H1 (cell line): ENCODE data around the gene CALY. TPM values are rescaled to one million over a fixed set of nuclear protein-coding genes. Genes with fewer than 3 reads are reported as not detected.

Source experiments
- BACH1 ChIP-seq: IDR thresholded peaks from 2 replicates; pipeline ENCODE4 v1.6.1; 2012; ENCODE audit warnings: low read length, improper control_type of control experiment
- CBX8 ChIP-seq: fragments of 300-800, 300-1000 bp; sonication (generic); IDR thresholded peaks from 2 replicates; pipeline ENCODE4 v1.7.1; 2016; ENCODE audit warnings: low read depth, low read length, borderline replicate concordance
- EZH2 ChIP-seq: fragments of 200-600 bp; sonication (generic); IDR thresholded peaks from 2 replicates; pipeline ENCODE4 v1.7.1; 2012; ENCODE audit warnings: low read depth, mild to moderate bottlenecking, moderate library complexity, low read length, inconsistent platforms; ENCODE audit not compliant: severe bottlenecking
- GTF2F1 ChIP-seq: IDR thresholded peaks from 2 replicates; pipeline ENCODE4 v1.6.1; 2012; ENCODE audit warnings: low read depth, low read length, improper control_type of control experiment, borderline replicate concordance
- POLR2A ChIP-seq, 2 experiments: IDR thresholded peaks; 1 replicate in 1 of 2; 2 replicates in 1 of 2; pipeline ENCODE4 v1.6.1; 2011; ENCODE audit warnings: low read depth in 2 of 2, low read length in 2 of 2, mild to moderate bottlenecking in 2 of 2; ENCODE audit errors: control extremely low read depth in 1 of 2
- RBBP5 ChIP-seq: IDR thresholded peaks from 2 replicates; pipeline ENCODE4 v1.7.1; 2012; ENCODE audit warnings: low read depth, mild to moderate bottlenecking, inconsistent platforms, low read length, moderate library complexity, borderline replicate concordance
- SAP30 ChIP-seq: fragments of 300-600 bp; sonication (generic); IDR thresholded peaks from 2 replicates; pipeline ENCODE4 v1.7.1; 2012; ENCODE audit warnings: low read length, moderate library complexity, mild to moderate bottlenecking, inconsistent platforms; ENCODE audit not compliant: insufficient read depth, insufficient replicate concordance
- polyA plus RNA-seq, 7 experiments: library from polyadenylated mRNA; depleted of rRNA in 3 of 7; stranded (reverse) in 5 of 7; unstranded in 2 of 7; fragments of >200 nt in 5 of 7; fragments of 200-250 nt in 2 of 7; gene quantifications; 1 replicate in 5 of 7; 2 replicates in 1 of 7; 4 replicates in 1 of 7; pipeline versions ENCODE4 v1.2.1 to v1.2.3, GENCODE V29; 2011 to 2013; ENCODE audit warnings: missing spikeins in 2 of 7, mixed read lengths in 2 of 7
- total RNA-seq: library from RNA; stranded (reverse); fragmentation: NEBNext Ultra II Directional; extraction: Animal tissue kit (Norgen Biotek cat#: 25700); gene quantifications from 2 replicates; pipeline ENCODE4 v1.2.1, GENCODE V29; 2021

Gene CALY
- total and polyA plus RNA-seq, 2 of the 8 experiments (the other 6 are each of a cell fraction or from before 2014, with no cell fraction given): 1.3 to 1.5 TPM

- TF ChIP-seq CBX8 (no peak), BACH1 (no peak), SAP30 (no peak), POLR2A (IDR thresholded peaks at IDR 0.05; ENCODE audit: control extremely low read depth in 1 of 2, low read depth in 2 of 2, low read length in 2 of 2) (no peak), EZH2 (no peak), RBBP5 (no peak), GTF2F1 (no peak)
- TF ChIP-seq, all 59 proteins: peak for 0
Measured at GRCh38 chr10:133306941-133307379, 29.7 kb downstream of the CALY start (continued).
